GM12873 (cell line): ENCODE data around the gene SCN5A.

ENCODE experiments used
- CTCF ChIP-seq: IDR thresholded peaks from 2 replicates; pipeline ENCODE4 v1.5.1; 2012; ENCODE audit warnings: low read depth, mild to moderate bottlenecking, moderate library complexity, low read length, control low read depth; ENCODE audit not compliant: insufficient read depth; ENCODE audit errors: missing control alignments

The SCN5A gene

GRCh38 chr3:38595393-38595792 is 54.1 kb downstream of the SCN5A start:
- TF ChIP-seq CTCF: no peak

- TF ChIP-seq CTCF: no peak
Observed at GRCh38 chr3:38590521-38590920, 59.0 kb downstream of the SCN5A start.

GRCh38 chr3:38588995-38589937 is 60.2 kb downstream of the SCN5A start:
- no peak for TF ChIP-seq CTCF

GRCh38 chr3:38588371-38588971 is 61.0 kb downstream of the SCN5A start:
- TF ChIP-seq CTCF: no peak

- no peak for TF ChIP-seq CTCF
Observed at GRCh38 chr3:38587548-38588131, 61.8 kb downstream of the SCN5A start.

GRCh38 chr3:38586546-38587520 is 62.7 kb downstream of the SCN5A start:
- TF ChIP-seq CTCF: no peak
